ENCODE data around the gene WDR31. TPM values are rescaled to one million over a fixed set of nuclear protein-coding genes. Genes with fewer than 3 reads are reported as not detected.
"Not testable (repeated sequence)": the region's sequence is repeated elsewhere in the genome, so short reads cannot be mapped to it uniquely, and the experiment has no call there.

The WDR31 gene
- polyA plus RNA-seq, 1 donor, result 1.7 TPM

DNA sequence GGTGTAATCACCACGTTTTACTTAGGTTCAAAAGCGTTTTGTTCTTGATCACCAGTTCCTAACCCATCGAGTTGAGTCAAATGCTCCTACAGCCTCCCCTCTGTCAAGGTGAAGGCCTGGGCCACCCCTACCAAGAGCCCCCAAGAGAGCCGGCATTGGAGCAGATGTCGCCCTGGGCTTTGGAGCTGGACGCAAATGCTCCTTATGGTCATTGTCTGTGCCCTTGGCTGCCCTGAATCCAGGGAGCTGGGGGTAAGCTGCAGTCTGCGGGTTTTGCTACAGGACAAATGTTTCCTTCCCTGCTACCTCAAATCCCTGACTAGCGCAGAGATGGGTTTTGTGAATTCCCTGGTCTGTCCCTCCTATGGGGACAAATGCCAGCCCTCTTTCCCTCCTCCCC, 41.8 kb downstream of the WDR31 start:
- no peak for DNase-seq (ENCODE audit: low read depth)

GRCh38 chr9:113296796-113297558, 43.1 kb downstream of the WDR31 start:
- DNase-seq (ENCODE audit: low read depth), result no peak

- not testable (repeated sequence) for DNase-seq (ENCODE audit: low read depth)
These were observed 43.8 kb downstream of the WDR31 start for GRCh38 chr9:113296247-113296646.

- DNase-seq (ENCODE audit: low read depth), result no peak
These were observed 46.7 kb downstream of the WDR31 start for GRCh38 chr9:113293285-113293878.

DNA sequence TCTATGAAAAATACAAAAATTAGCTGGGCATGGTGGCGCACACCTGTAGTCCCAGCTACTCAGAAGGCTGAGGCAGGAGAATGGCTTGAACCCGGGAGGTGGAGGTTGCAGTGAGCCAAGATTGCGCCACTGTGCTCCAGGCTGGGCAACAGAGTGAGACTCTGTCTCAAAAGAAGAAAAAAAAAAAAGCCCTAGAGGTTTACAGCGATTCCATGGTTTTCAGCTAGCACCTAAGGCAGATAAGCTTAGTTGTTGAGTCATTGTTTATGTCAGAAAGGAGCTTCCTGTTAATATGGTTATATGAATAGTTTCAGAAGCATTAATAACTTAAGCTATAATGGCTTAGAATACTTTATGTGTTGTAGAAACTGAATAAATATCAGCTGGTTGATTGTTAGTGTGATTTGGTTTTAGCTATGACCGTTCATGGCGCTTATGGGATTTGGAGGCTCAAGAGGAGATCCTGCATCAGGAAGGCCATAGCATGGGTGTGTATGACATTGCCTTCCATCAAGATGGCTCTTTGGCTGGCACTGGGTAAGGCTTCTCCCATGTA, 49.9 kb downstream of the WDR31 start:
- DNase-seq (ENCODE audit: low read depth), result no peak

DNA sequence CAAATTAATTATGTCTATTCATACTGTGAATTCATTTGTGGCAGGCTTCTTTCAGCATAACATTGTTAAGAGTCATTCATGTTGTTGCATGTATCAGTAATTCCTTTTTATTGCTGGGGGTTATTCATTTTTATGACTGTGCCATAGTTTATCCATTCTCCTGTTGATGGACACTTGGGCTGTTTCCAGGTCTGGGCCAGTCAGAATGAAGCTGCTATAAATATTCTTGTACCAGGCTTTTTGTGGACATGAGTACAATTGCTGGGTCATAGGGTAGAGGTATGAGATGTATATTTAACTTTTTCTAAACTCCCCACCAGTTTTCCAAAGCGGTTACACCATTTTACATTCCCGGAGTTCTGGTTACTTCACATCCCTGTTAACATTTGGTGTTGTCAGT, 51.0 kb downstream of the WDR31 start:
- no peak for DNase-seq (ENCODE audit: low read depth)

- DNase-seq (ENCODE audit: low read depth), result no peak
These were observed 58.7 kb downstream of the WDR31 start for GRCh38 chr9:113281356-113281755.

GRCh38 chr9:113278840-113279239, 61.2 kb downstream of the WDR31 start:
- no peak for DNase-seq (ENCODE audit: low read depth)

DNA sequence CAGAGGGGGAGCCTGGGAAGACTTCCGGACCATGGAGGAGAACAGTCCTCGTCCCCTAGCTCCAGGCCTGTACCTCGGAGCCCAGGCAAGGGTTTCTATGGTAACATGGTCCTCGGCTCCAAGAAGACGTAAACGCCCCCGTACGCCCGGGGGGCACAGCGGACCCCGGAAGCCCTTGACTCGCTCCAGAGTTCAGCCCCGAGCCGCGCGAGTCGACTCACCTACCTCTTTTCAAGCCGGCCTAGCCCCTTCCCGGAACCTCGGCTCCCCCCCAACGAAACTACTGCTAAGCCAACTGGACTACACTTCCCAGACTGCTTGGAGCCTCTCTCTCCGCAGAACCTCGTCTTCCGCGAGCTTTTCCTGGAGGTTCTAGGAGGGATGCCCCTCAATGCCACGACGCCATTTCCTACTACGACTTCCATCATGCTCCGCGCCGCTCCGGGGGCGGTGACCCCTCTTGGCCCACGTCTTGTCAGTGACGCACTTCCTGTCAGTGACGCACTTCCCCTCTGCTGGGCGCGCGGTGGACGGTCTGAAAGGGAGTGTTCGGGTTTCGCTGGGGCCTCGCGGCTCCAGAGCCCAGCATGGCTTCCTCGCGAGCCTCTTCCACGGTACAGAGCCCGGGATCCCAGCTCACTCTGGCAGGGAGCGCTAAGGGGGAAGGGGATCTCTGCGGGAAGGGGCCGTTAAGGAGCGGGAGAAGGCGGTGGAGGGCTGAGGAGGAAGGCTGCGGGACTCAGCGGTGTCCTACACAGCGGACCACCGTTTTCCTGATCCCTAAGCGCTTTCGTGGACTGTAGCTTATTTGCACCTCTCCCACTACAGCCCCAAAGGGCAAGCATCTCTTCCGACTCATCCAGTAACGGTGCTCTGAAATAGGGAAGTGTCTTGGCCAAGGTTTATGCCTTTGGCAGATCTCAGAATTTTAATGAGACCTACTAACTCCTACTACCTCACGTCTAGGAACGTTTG, 64.6 kb downstream of the WDR31 start, which contains the start of the genes CDC26 and PRPF4:
Gene CDC26 (minus strand): TSS at position 416 of the 975 bp plus-strand sequence. CDS start 3,065 bp downstream, outside the sequence.
Gene PRPF4 (plus strand): TSS at position 502 of the 975 bp plus-strand sequence. CDS start 86 bp downstream, at position 588.
- DNase-seq (ENCODE audit: low read depth), result peak; percentile 94

- peak; percentile 36 for DNase-seq (ENCODE audit: low read depth)
These were observed 65.5 kb downstream of the WDR31 start for GRCh38 chr9:113274474-113275156.

DNA sequence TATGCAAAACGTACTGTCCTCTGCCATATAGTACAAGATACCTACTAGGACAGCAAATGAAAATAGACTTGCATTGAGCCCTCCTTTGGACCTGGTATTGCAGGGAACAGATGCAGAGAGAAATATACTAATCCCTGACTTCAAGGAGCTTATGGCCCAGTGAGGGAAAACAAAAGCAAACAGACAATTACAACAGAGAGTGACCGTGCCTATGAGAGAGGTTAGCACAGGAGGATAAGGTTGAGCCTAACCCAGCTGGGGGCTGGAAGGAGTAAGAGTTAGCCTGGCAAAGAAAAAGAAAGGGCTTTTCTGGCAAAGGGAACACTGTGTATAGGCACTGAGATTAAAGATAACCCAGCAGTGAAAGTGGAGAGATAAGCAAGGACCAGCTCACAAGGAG, 70.2 kb downstream of the WDR31 start:
- no peak for DNase-seq (ENCODE audit: low read depth)

- no peak for DNase-seq (ENCODE audit: low read depth)
These were observed 70.7 kb downstream of the WDR31 start for GRCh38 chr9:113269355-113269754.

GRCh38 chr9:113267911-113268566, 72.0 kb downstream of the WDR31 start:
- no peak for DNase-seq (ENCODE audit: low read depth)

GRCh38 chr9:113266174-113266573, 73.9 kb downstream of the WDR31 start:
- no peak for DNase-seq (ENCODE audit: low read depth)

Other genes with a start within 250 kb of the WDR31 start
- 3.4 TPM for gene SLC31A2, start 189.3 kb downstream of the WDR31 start, polyA plus RNA-seq (ENCODE audit: insufficient read length)
- gene FKBP15, start 119.0 kb downstream of the WDR31 start, polyA plus RNA-seq (ENCODE audit: insufficient read length), result 19.3 TPM
- gene SLC31A1, start 118.7 kb downstream of the WDR31 start, polyA plus RNA-seq (ENCODE audit: insufficient read length), result 7.8 TPM
- 20.3 TPM for gene CDC26, start 64.7 kb downstream of the WDR31 start, polyA plus RNA-seq (ENCODE audit: insufficient read length)
- 16.6 TPM for gene PRPF4, start 64.6 kb downstream of the WDR31 start, polyA plus RNA-seq (ENCODE audit: insufficient read length)
- not detected for gene RNF183, start 36.9 kb downstream of the WDR31 start, polyA plus RNA-seq (ENCODE audit: insufficient read length)
- 0.29 TPM for gene BSPRY, start 9.3 kb upstream of the WDR31 start, polyA plus RNA-seq (ENCODE audit: insufficient read length)
- 4.2 TPM for gene HDHD3, start 36.7 kb upstream of the WDR31 start, polyA plus RNA-seq (ENCODE audit: insufficient read length)
- 18.1 TPM for gene ALAD, start 61.0 kb upstream of the WDR31 start, polyA plus RNA-seq (ENCODE audit: insufficient read length)
- 45.3 TPM for gene POLE3, start 70.4 kb upstream of the WDR31 start, polyA plus RNA-seq (ENCODE audit: insufficient read length)
- gene C9orf43, start 70.5 kb upstream of the WDR31 start, polyA plus RNA-seq (ENCODE audit: insufficient read length), result 0.40 TPM
- 32.6 TPM for gene RGS3, start 123.5 kb upstream of the WDR31 start, polyA plus RNA-seq (ENCODE audit: insufficient read length)